GM12878 (cell line): Measurements from ENCODE around the gene TXNIP. TPM values are rescaled to one million over a fixed set of nuclear protein-coding genes. Genes with fewer than 3 reads are reported as not detected.

Experiments used
- CBX5 ChIP-seq: sonication (generic); IDR thresholded peaks from 2 replicates; pipeline ENCODE4 v1.6.1; 2016; ENCODE audit warnings: low read depth, moderate library complexity, mild to moderate bottlenecking, inconsistent platforms
- CHD1 ChIP-seq: IDR thresholded peaks from 2 replicates; pipeline ENCODE4 v1.6.1; 2012; ENCODE audit warnings: low read depth, low read length, improper control_type of control experiment
- EGR1 ChIP-seq, 2 experiments: IDR thresholded peaks; 1 replicate in 1 of 2; 2 replicates in 1 of 2; pipeline ENCODE4 v1.6.1; 2011 to 2012; ENCODE audit warnings: low read depth in 2 of 2, low read length in 2 of 2, borderline replicate concordance in 1 of 2, mild to moderate bottlenecking in 1 of 2, moderate library complexity in 1 of 2
- FOXM1 ChIP-seq: IDR thresholded peaks from 2 replicates; pipeline ENCODE4 v1.6.1; 2012; ENCODE audit warnings: low read depth, mild to moderate bottlenecking, inconsistent platforms, low read length, moderate library complexity
- IKZF2 ChIP-seq, 2 experiments: fragments of 450-650 bp; IDR thresholded peaks; 2 replicates each; pipeline ENCODE4 v1.6.1; 2017; ENCODE audit warnings: mild to moderate bottlenecking in 2 of 2, moderate library complexity in 2 of 2
- SRF ChIP-seq, 2 experiments: IDR thresholded peaks; 2 replicates each; pipeline ENCODE4 v1.6.1; 2011; ENCODE audit warnings: low read depth in 2 of 2, low read length in 2 of 2, mild to moderate bottlenecking in 1 of 2, moderate library complexity in 1 of 2
- ZBED1 ChIP-seq: IDR thresholded peaks from 2 replicates; pipeline ENCODE4 v1.6.1; 2016; ENCODE audit warnings: borderline replicate concordance
- ZSCAN29 ChIP-seq: fragments of 450-650 bp; IDR thresholded peaks from 2 replicates; pipeline ENCODE4 v1.6.1; 2017; ENCODE audit warnings: mild to moderate bottlenecking, moderate library complexity
- polyA plus RNA-seq, 11 experiments: library from polyadenylated mRNA; depleted of rRNA in 4 of 11; unstranded in 6 of 11; stranded (reverse) in 5 of 11; fragments of >200 nt; fragmentation: Nextera tagmentation in 4 of 11; fragmentation: Illumina TruSeq in 1 of 11; extraction: Ambion mirVana in 4 of 11; extraction: Trizol in 1 of 11; gene quantifications; 1 replicate in 1 of 11; 2 replicates in 10 of 11; pipeline versions ENCODE4 v1.2.1 to v1.2.3, GENCODE V29; 2011 to 2016; ENCODE audit warnings: inconsistent platforms in 2 of 11, missing spikeins in 2 of 11, low read depth in 1 of 11
- total RNA-seq, 4 experiments: library from RNA; depleted of rRNA in 3 of 4; stranded (reverse); fragments of >200 nt in 3 of 4; fragmentation: Illumina TruSeq in 1 of 4; extraction: Trizol in 1 of 4; gene quantifications; 2 replicates each; pipeline versions ENCODE4 v1.2.1 to v1.2.3, GENCODE V29; 2013 to 2021
- TF ChIP-seq, protein P1 (sequence below): IDR thresholded peaks from 2 replicates; pipeline ENCODE4 v1.6.1; 2012; ENCODE audit warnings: low read length, inconsistent platforms
- TF ChIP-seq, protein P2 (sequence below): fragments of 450-650 bp; formaldehyde crosslinking; IDR thresholded peaks from 2 replicates; pipeline ENCODE4 v1.5.0; 2022; ENCODE audit warnings: mild to moderate bottlenecking, missing genetic modification characterization

The TXNIP gene
- total and polyA plus RNA-seq, 10 of the 15 experiments (the other 5 are each of a cell fraction or from before 2014, with no cell fraction given) = 48.7 to 133 (median 107) TPM

DNA sequence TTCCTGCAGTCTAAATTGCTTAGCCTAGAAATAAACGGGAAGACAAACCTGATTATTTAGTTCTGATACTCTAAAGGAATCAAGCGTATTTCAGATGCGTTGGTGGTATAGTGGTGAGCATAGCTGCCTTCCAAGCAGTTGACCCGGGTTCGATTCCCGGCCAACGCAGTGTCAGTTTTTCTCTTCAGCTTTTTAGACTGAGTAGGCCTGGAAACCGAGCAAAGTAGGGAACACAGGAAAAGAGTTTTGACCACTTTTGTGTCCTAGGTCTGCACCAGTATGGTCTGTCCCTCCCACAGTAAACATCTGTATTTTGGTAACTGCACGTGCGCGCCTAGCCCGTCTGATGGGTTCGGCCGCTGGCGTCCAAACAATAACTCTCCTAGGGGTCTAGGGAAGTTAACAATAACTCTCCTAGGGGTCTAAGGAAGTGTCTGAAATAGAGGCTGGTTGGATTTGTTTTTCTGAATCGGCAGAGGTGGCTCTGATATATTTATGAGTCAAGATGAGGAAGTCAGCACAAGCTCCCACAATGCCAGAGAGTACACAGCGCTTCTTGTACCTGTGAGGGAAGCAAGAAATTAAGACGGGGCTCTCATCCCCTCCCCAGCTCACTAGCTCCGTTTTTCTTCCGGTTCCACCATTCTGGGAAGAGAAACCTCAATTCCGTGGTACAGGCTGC, 40.7 kb upstream of the TXNIP start (continued):
- TF ChIP-seq, protein P1, sequence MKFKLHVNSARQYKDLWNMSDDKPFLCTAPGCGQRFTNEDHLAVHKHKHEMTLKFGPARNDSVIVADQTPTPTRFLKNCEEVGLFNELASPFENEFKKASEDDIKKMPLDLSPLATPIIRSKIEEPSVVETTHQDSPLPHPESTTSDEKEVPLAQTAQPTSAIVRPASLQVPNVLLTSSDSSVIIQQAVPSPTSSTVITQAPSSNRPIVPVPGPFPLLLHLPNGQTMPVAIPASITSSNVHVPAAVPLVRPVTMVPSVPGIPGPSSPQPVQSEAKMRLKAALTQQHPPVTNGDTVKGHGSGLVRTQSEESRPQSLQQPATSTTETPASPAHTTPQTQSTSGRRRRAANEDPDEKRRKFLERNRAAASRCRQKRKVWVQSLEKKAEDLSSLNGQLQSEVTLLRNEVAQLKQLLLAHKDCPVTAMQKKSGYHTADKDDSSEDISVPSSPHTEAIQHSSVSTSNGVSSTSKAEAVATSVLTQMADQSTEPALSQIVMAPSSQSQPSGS = peak; percentile 24; the same call in 1 of the 2 replicates
- TF ChIP-seq FOXM1 (no peak), CHD1 (no peak), ZBED1 (no peak), CBX5 (no peak), EGR1 (IDR thresholded peaks at IDR 0.05; ENCODE audit: borderline replicate concordance in 1 of 2, low read depth in 2 of 2, low read length in 2 of 2) (0 out of 3 replicates have a peak, but pooled peaks of 1 of the 2 experiments have one; percentile 24), ZSCAN29 (peak; percentile 95), SRF (IDR thresholded peaks at IDR 0.05; ENCODE audit: low read depth in 2 of 2, low read length in 2 of 2) (no peak), IKZF2 (IDR thresholded peaks at IDR 0.05) (peak; percentile 52 to 68; a peak in 3 of 4 replicates)
- TF ChIP-seq, protein P2, sequence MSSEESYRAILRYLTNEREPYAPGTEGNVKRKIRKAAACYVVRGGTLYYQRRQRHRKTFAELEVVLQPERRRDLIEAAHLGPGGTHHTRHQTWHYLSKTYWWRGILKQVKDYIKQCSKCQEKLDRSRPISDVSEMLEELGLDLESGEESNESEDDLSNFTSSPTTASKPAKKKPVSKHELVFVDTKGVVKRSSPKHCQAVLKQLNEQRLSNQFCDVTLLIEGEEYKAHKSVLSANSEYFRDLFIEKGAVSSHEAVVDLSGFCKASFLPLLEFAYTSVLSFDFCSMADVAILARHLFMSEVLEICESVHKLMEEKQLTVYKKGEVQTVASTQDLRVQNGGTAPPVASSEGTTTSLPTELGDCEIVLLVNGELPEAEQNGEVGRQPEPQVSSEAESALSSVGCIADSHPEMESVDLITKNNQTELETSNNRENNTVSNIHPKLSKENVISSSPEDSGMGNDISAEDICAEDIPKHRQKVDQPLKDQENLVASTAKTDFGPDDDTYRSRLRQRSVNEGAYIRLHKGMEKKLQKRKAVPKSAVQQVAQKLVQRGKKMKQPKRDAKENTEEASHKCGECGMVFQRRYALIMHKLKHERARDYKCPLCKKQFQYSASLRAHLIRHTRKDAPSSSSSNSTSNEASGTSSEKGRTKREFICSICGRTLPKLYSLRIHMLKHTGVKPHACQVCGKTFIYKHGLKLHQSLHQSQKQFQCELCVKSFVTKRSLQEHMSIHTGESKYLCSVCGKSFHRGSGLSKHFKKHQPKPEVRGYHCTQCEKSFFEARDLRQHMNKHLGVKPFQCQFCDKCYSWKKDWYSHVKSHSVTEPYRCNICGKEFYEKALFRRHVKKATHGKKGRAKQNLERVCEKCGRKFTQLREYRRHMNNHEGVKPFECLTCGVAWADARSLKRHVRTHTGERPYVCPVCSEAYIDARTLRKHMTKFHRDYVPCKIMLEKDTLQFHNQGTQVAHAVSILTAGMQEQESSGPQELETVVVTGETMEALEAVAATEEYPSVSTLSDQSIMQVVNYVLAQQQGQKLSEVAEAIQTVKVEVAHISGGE (CRISPR knock-in tag) = no peak
